ENCODE results near the gene LRP4. TPM values are rescaled to one million over a fixed set of nuclear protein-coding genes. Genes with fewer than 3 reads are reported as not detected.

LRP4 gene
- total RNA-seq, 1 experiment from 2014 or later = 11.6 TPM

GRCh38 chr11:46892838-46893237 lies 25.5 kb downstream of the LRP4 start:
- Histone ChIP-seq H3K23ac (ENCODE audit: insufficient read length, low read depth, low read length) (no peak overlapping the region), H4K91ac (ENCODE audit: insufficient read length, low read depth, low read length) (no peak overlapping the region), H4K5ac (ENCODE audit: insufficient read length, low read depth, low read length) (no peak overlapping the region), H4K20me1 (ENCODE audit: control insufficient read depth, insufficient read depth, insufficient read length) (peaks cover 3% of the 10 kb centered on the region), H4K8ac (replicated peaks; ENCODE audit: insufficient read length, low read depth, low read length) (no peak overlapping the region), H2AFZ (ENCODE audit: low read length) (no peak overlapping the region), H2AK5ac (ENCODE audit: insufficient read length, low read length) (no peak overlapping the region), H3K4ac (ENCODE audit: low read depth, low read length) (no peak overlapping the region), H3K56ac (ENCODE audit: insufficient read length, low read depth, low read length) (no peak overlapping the region), H2BK5ac (ENCODE audit: insufficient read length, low read length) (no peak overlapping the region), H3K14ac (ENCODE audit: insufficient read depth, low read length) (no peak overlapping the region), H3K27me3 (ENCODE audit: insufficient read depth, low read length) (no peaks in the 10 kb centered on the region), H2BK15ac (ENCODE audit: low read depth, low read length) (no peak overlapping the region), H3K9ac (ENCODE audit: extremely low read depth, insufficient read length, low read length) (no peak overlapping the region), H3K18ac (ENCODE audit: insufficient read length, low read depth, low read length) (no peak overlapping the region), H3K27ac (ENCODE audit: insufficient read length, low read depth, low read length) (no peak overlapping the region), H2BK120ac (ENCODE audit: low read depth, low read length, poor library complexity, severe bottlenecking) (no peak overlapping the region), H3K79me2 (ENCODE audit: insufficient read depth, low read length) (no peaks in the 10 kb centered on the region), H3T11ph (ENCODE audit: low read length) (no peak overlapping the region), H2BK12ac (ENCODE audit: insufficient read length, low read depth, low read length) (no peak overlapping the region), H2BK20ac (ENCODE audit: low read depth, low read length, poor library complexity, severe bottlenecking) (no peak overlapping the region), H3K79me1 (ENCODE audit: insufficient read depth, low read depth, low read length, poor library complexity, severe bottlenecking) (no peaks in the 10 kb centered on the region), H3K23me2 (ENCODE audit: insufficient read length, low read depth, low read length, poor library complexity, severe bottlenecking) (no peaks in the 10 kb centered on the region), H3K9me3 (ENCODE audit: control insufficient read depth, low read depth, low read length) (no peaks in the 10 kb centered on the region), H3K4me1 (ENCODE audit: insufficient read depth, low read length) (no peaks in the 10 kb centered on the region), H3K4me2 (ENCODE audit: insufficient read depth, insufficient read length, low read length) (no peak overlapping the region)
- H3K36me3 Mint-ChIP-seq (ENCODE audit: insufficient read depth in 1 of 3, low read depth in 3 of 3) = peaks cover 28 to 37% (median 37%) of the 10 kb centered on the region in 3 experiments; a peak in 6 of 7 replicates
- H3K4me1 Mint-ChIP-seq = peaks cover 0 to 9% of the 10 kb centered on the region in 2 experiments; a peak in 2 of 4 replicates
- no peaks in the 10 kb centered on the region for H3K9me3 Mint-ChIP-seq
- no peaks in the 10 kb centered on the region for H3K27me3 Mint-ChIP-seq (ENCODE audit: low read depth)
- H3K4me3 Mint-ChIP-seq = no peak overlapping the region
- H3K27ac Mint-ChIP-seq = no peak overlapping the region
- TF ChIP-seq, protein P1, sequence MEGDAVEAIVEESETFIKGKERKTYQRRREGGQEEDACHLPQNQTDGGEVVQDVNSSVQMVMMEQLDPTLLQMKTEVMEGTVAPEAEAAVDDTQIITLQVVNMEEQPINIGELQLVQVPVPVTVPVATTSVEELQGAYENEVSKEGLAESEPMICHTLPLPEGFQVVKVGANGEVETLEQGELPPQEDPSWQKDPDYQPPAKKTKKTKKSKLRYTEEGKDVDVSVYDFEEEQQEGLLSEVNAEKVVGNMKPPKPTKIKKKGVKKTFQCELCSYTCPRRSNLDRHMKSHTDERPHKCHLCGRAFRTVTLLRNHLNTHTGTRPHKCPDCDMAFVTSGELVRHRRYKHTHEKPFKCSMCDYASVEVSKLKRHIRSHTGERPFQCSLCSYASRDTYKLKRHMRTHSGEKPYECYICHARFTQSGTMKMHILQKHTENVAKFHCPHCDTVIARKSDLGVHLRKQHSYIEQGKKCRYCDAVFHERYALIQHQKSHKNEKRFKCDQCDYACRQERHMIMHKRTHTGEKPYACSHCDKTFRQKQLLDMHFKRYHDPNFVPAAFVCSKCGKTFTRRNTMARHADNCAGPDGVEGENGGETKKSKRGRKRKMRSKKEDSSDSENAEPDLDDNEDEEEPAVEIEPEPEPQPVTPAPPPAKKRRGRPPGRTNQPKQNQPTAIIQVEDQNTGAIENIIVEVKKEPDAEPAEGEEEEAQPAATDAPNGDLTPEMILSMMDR (conservative IDR thresholded peaks at IDR 0.05) = no peak
- WGBS (ENCODE audit: extremely low coverage, insufficient read length, low lambda C conversion rate) = no CpG with 5 or more reads among the region's 9 CpGs
- no peak for DNase-seq
